HFFc6 (cell line): Measurements from ENCODE around the gene UGDH. TPM values are rescaled to one million over a fixed set of nuclear protein-coding genes. Genes with fewer than 3 reads are reported as not detected.

Source experiments
- DNase-seq: peaks from one replicate; pipeline ENCODE4 v3.0.0-alpha.2; 2018
- H3K27ac Mint-ChIP-seq: 2 replicates; pipeline ENCODE4 v1.8.0; 2020; ENCODE audit warnings: mild to moderate bottlenecking, mixed read lengths
- H3K27me3 Mint-ChIP-seq: 2 replicates; pipeline ENCODE4 v1.8.0; 2021; ENCODE audit warnings: mild to moderate bottlenecking, moderate library complexity, mixed read lengths; ENCODE audit not compliant: insufficient read depth
- H3K36me3 Mint-ChIP-seq: 2 replicates; pipeline ENCODE4 v1.8.0; 2021; ENCODE audit warnings: low read depth, mixed read lengths
- H3K4me1 Mint-ChIP-seq: 2 replicates; pipeline ENCODE4 v1.8.0; 2020; ENCODE audit warnings: low read depth, mixed read lengths
- H3K4me3 Mint-ChIP-seq: 2 replicates; pipeline ENCODE4 v1.8.0; 2020; ENCODE audit warnings: mild to moderate bottlenecking, moderate library complexity, mixed read lengths
- H3K9me3 Mint-ChIP-seq: 2 replicates; pipeline ENCODE4 v1.8.0; 2020; ENCODE audit warnings: mild to moderate bottlenecking, mixed read lengths
- total RNA-seq, 6 experiments: library from RNA; stranded (reverse); fragmentation: NEBNext Ultra II Directional; extraction: Animal tissue kit (Norgen Biotek cat#: 25700); gene quantifications; 2 replicates in 1 of 6; 3 replicates in 5 of 6; pipeline ENCODE4 v1.2.3, GENCODE V29; 2021
- TF ChIP-seq, protein P1 (sequence below): fragments of 200-600 bp; sonication (generic); IDR thresholded peaks from 2 replicates; pipeline ENCODE4 v1.5.0; 2021; ENCODE audit warnings: antibody characterized with exemption, mild to moderate bottlenecking

Gene UGDH
- total RNA-seq, 6 experiments from 2014 or later: 97.1 to 169 (median 158) TPM

DNA sequence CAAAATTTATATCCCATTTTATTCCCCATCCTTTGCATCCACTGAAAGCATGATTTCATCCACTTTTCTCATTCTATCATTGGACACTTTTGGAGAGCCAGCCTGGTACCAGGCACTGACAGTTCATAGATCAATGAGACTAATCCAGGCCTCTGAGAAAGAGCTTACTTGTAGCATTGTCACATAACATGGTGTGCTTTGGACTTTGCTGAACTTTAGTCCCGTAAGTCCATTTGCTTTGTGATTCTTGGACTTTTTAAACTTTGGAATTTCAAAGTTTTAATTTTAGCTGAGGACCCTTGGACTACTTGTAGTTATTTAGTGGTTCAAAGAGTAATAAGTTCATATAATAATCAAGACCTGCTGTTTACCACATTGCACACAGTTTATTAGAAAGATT, 56.8 kb downstream of the UGDH start:
- H3K9me3 Mint-ChIP-seq: no peaks in the 10 kb centered on the region
- H3K27me3 Mint-ChIP-seq: no peaks in the 10 kb centered on the region
- no peaks in the 10 kb centered on the region for H3K36me3 Mint-ChIP-seq
- DNase-seq: no peak
- H3K4me3 Mint-ChIP-seq: no peak overlapping the region
- TF ChIP-seq, protein P1, sequence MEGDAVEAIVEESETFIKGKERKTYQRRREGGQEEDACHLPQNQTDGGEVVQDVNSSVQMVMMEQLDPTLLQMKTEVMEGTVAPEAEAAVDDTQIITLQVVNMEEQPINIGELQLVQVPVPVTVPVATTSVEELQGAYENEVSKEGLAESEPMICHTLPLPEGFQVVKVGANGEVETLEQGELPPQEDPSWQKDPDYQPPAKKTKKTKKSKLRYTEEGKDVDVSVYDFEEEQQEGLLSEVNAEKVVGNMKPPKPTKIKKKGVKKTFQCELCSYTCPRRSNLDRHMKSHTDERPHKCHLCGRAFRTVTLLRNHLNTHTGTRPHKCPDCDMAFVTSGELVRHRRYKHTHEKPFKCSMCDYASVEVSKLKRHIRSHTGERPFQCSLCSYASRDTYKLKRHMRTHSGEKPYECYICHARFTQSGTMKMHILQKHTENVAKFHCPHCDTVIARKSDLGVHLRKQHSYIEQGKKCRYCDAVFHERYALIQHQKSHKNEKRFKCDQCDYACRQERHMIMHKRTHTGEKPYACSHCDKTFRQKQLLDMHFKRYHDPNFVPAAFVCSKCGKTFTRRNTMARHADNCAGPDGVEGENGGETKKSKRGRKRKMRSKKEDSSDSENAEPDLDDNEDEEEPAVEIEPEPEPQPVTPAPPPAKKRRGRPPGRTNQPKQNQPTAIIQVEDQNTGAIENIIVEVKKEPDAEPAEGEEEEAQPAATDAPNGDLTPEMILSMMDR: no peak
- peaks cover 10% of the 10 kb centered on the region for H3K4me1 Mint-ChIP-seq
- H3K27ac Mint-ChIP-seq: no peak overlapping the region

DNA sequence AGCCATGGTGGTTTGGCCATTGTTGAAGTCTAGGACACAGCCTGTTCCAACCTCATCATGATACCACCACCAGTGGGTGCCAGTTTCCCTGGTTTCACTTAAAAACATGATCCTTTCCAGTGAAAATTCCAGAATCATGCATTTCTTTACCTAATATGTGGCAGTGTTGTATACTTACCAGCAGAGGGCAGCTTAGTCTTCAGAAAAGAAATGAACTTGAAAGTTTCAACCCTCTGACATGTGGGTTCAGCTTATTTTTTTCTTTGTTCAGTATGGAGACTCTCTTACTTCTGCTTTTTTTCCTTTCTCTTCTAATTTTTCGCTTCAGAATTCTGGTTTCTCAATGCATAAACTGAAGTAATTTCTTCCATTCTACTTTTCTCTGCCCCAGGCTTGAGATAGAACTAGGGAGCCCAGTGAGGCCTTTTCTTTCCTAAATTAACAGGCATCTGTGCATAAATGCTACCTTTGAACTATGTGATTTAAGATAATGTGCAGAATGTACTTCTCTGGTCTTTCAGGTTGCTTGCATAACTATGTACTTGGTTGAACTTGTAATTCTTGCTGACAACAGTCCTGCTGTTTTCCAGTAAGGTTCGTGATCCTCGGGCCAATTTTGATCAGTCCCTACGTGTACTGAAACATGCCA, 57.7 kb downstream of the UGDH start:
- peak overlapping the region; percentile 68 for H3K27ac Mint-ChIP-seq
- H3K4me3 Mint-ChIP-seq: no peak overlapping the region
- TF ChIP-seq, protein P1: peak; percentile 98
- no peaks in the 10 kb centered on the region for H3K9me3 Mint-ChIP-seq
- DNase-seq: peak; percentile 88
- peaks cover 19% of the 10 kb centered on the region for H3K4me1 Mint-ChIP-seq
- H3K27me3 Mint-ChIP-seq: no peaks in the 10 kb centered on the region
- H3K36me3 Mint-ChIP-seq: peaks cover 4% of the 10 kb centered on the region; the same call in 1 of the 2 replicates

DNA sequence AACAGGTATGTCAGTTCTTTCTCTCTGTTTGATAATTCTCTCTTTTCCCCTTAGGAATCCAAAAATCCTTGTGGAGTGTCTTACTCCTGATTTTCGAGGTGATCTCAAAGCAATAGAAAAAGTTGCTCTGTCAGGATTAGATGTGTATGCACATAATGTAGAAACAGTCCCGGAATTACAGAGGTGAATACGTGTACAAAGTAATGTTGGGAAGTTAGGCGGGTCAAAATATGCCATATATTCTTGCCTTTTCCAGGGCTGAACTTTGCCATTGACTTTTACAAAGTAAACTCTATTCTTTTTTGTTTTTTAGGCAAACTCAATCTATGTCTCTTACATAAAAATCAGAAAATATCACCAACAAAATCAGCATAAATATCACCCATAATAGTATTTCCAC, 59.8 kb downstream of the UGDH start:
- DNase-seq: no peak
- Mint-ChIP-seq H3K27me3 (no peaks in the 10 kb centered on the region), H3K27ac (no peak overlapping the region)

DNA sequence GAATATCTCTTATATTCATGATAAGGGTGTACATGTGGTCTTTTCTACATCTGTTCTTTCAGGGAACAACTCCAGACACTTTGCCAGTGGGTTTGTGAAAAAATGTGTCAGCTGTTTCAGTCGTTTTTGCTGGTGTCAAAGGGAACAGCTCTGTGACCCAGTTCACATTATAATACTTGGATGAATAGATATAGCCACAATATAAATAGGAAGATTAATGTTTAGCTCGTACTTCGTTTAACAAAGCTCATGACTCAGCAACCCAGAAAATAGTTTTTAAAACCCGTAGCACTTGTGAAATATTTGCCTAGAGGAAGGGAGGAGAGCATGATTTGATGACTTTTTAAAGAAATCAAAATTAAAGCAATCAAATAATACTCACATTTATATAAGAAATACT, 60.5 kb downstream of the UGDH start:
- no peak overlapping the region for H3K27ac Mint-ChIP-seq
- TF ChIP-seq, protein P1: no peak
- H3K9me3 Mint-ChIP-seq: no peaks in the 10 kb centered on the region
- DNase-seq: no peak
- H3K4me1 Mint-ChIP-seq: peaks cover 20% of the 10 kb centered on the region
- H3K36me3 Mint-ChIP-seq: peaks cover 4% of the 10 kb centered on the region; the same call in 1 of the 2 replicates
- H3K4me3 Mint-ChIP-seq: no peak overlapping the region
- H3K27me3 Mint-ChIP-seq: no peaks in the 10 kb centered on the region

More for the DNA sequence above, 59.8 kb downstream of the UGDH start:
- H3K4me3 Mint-ChIP-seq: no peak overlapping the region
- peaks cover 4% of the 10 kb centered on the region; the same call in 1 of the 2 replicates for H3K36me3 Mint-ChIP-seq
- peaks cover 20% of the 10 kb centered on the region for H3K4me1 Mint-ChIP-seq
- no peaks in the 10 kb centered on the region for H3K9me3 Mint-ChIP-seq
- TF ChIP-seq, protein P1: no peak

DNA sequence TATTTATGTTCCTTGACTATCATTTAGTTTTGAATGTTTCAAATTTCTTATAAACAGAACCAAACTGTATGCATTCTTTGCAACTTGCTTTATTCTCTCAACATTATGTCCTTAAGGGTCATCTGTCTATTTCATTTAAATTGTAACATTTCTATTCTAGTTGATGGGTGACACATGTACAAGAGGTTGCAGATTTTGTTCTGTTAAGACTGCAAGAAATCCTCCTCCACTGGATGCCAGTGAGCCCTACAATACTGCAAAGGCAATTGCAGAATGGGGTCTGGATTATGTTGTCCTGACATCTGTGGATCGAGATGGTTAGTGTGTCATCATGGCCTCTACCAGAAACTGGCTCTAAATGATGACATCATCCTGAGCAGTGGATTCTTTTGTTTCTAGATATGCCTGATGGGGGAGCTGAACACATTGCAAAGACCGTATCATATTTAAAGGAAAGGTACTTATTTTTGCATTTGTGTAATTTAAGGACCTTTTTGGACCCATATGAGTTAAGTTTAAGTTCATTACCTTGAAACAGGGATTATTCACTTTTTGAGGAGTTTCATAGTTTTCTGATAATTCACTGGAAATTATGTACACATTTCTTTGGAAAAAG, 62.2 kb downstream of the UGDH start:
- Mint-ChIP-seq H3K36me3 (peaks cover 4% of the 10 kb centered on the region; the same call in 1 of the 2 replicates), H3K9me3 (no peaks in the 10 kb centered on the region), H3K27ac (peak overlapping the region; percentile 86), H3K4me1 (peaks cover 29% of the 10 kb centered on the region), H3K4me3 (no peak overlapping the region; the same call in 1 of the 2 replicates), H3K27me3 (no peaks in the 10 kb centered on the region)
- TF ChIP-seq, protein P1: peak; percentile 57
- peak; percentile 79 for DNase-seq
